Activated CD4-positive, alpha-beta memory T cell treated with anti-CD3 and anti-CD28 coated beads for 36 hours (primary cell): ENCODE data around the gene FBXL16. TPM values are rescaled to one million over a fixed set of nuclear protein-coding genes. Genes with fewer than 3 reads are reported as not detected.

ENCODE experiments used
- CTCF ChIA-PET: fragments of 350-600 bp; sonication (Branson Sonifier 250); formaldehyde crosslinking; loops from one replicate; lab custom pipeline; 2021; ENCODE audit warnings: antibody characterized with exemption, inconsistent platforms; lab: Charles Lee
- POLR2A ChIA-PET: fragments of 350-600 bp; sonication (Branson Sonifier 250); formaldehyde crosslinking; loops from one replicate; lab custom pipeline; 2021; ENCODE audit warnings: antibody characterized with exemption; lab: Charles Lee
- DNase-seq: peaks from one replicate; pipeline ENCODE4 v3.0.0-alpha.2; 2020
- H3K27ac Mint-ChIP-seq: one replicate; pipeline ENCODE4 v1.8.0; 2021; ENCODE audit warnings: mixed read lengths
- H3K27me3 Mint-ChIP-seq: one replicate; pipeline ENCODE4 v1.8.0; 2021; ENCODE audit warnings: mixed read lengths
- H3K36me3 Mint-ChIP-seq: one replicate; pipeline ENCODE4 v1.8.0; 2021; ENCODE audit warnings: mixed read lengths
- H3K4me1 Mint-ChIP-seq: one replicate; pipeline ENCODE4 v1.8.0; 2021; ENCODE audit warnings: low read depth, mixed read lengths
- H3K4me3 Mint-ChIP-seq: one replicate; pipeline ENCODE4 v1.8.0; 2021; ENCODE audit warnings: mild to moderate bottlenecking, mixed read lengths
- H3K9me3 Mint-ChIP-seq: one replicate; pipeline ENCODE4 v1.8.0; 2021; ENCODE audit warnings: mixed read lengths
- intact Hi-C: fragments of 100-400 bp; cut with micrococcal nuclease; formaldehyde crosslinking; loops from one replicate; pipeline ENCODE4 v1.15.1; 2023
- total RNA-seq, 2 experiments: library from RNA; stranded (reverse); gene quantifications; one replicate each; pipeline ENCODE4 v1.2.3, GENCODE V29; 2021

FBXL16 gene
- total RNA-seq, 2 experiments from 2014 or later: 7.7 to 14.1 TPM

DNA sequence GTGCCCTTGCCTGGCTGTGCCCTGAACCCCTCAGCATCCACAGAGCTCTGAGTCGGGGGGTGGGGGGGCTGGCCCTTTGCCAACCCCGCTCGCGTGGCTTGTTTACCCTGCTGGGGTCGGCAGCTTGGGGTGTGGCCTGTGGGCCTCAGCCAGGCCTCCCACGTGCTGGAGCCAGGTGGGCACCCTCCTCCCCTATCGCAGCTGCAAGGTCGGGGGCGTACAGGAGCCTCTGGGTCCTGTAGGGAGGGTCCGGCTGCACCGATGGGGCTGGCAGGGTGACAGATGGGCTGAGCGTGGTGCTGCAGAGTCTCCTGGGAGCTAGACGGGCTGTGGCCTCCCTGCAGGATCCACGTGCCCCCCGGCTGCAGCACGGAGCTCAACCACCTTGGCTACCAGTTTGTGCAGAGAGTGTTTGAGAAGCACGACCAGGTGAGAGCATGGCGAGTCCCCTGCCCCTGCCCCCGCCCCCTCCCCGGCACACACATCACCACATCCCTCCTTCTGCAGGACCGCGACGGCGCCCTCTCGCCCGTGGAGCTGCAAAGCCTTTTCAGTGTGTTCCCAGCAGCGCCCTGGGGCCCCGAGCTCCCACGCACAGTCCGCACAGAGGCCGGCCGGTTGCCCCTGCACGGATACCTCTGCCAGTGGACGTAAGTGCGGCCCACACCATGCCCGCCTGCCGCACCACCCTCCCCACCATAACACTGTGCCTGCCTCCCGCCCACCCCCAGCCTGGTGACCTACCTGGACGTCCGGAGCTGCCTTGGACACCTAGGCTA lies 34.1 kb downstream of the FBXL16 start:
- peaks cover 12% of the 10 kb centered on the region for H3K36me3 Mint-ChIP-seq
- no peak for DNase-seq
- H3K9me3 Mint-ChIP-seq: no peaks in the 10 kb centered on the region
- intact Hi-C loops: no loop called here
- no peaks in the 10 kb centered on the region for H3K27me3 Mint-ChIP-seq
- ChIA-PET POLR2A (no interaction called here), CTCF (no interaction called here)
- H3K4me1 Mint-ChIP-seq: peaks cover 10% of the 10 kb centered on the region
- H3K27ac Mint-ChIP-seq: no peak overlapping the region
- H3K4me3 Mint-ChIP-seq: no peak overlapping the region

- ChIA-PET CTCF (no interaction called here), POLR2A (no interaction called here)
- no peak overlapping the region for H3K4me3 Mint-ChIP-seq
- no peak overlapping the region for H3K27ac Mint-ChIP-seq
- H3K4me1 Mint-ChIP-seq: peaks cover 10% of the 10 kb centered on the region
- intact Hi-C loops: no loop called here
- no peaks in the 10 kb centered on the region for H3K9me3 Mint-ChIP-seq
- H3K27me3 Mint-ChIP-seq: no peaks in the 10 kb centered on the region
- no peak for DNase-seq
- peaks cover 12% of the 10 kb centered on the region for H3K36me3 Mint-ChIP-seq
These were observed 34.9 kb downstream of the FBXL16 start for GRCh38 chr16:670485-671352.

GRCh38 chr16:669666-670065 lies 35.9 kb downstream of the FBXL16 start:
- POLR2A ChIA-PET: no interaction called here
- peaks cover 6% of the 10 kb centered on the region for H3K4me1 Mint-ChIP-seq
- CTCF ChIA-PET: no interaction called here
- H3K4me3 Mint-ChIP-seq: peak overlapping the region; percentile 42
- H3K27me3 Mint-ChIP-seq: no peaks in the 10 kb centered on the region
- peaks cover 12% of the 10 kb centered on the region for H3K36me3 Mint-ChIP-seq
- no peak overlapping the region for H3K27ac Mint-ChIP-seq
- no peaks in the 10 kb centered on the region for H3K9me3 Mint-ChIP-seq
- no peak for DNase-seq
- intact Hi-C loops: no loop called here

DNA sequence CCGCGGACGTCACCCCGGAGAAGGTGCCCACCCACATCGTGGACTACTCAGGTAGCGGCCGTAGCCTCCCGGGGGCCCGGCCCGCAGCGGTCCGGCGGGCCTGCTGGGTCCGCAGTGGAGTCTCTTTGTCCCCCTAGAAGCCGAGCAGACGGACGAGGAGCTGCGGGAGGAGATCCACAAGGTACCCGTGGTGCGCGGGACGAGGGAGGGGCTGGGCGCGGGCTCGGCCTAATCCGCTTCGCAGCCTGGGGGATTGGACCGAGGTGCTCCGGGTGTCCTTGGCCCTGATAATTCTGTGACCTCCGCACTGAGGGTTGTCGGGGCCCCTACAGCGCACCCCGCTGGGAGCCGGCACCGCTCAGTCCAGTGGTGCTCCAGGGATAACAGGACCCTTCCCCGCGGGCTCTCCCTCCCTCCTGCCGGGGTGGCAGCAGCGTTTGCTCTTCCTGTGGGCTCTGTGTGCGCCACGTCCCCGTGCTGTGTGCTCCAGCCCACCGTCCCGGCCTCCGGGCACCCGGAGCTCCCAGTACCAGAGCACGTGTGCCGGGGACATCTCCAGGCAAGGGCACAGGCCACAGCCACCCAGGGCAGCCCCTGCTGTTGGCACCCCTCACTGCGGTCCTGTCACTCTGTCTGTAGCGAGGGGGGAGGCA lies 37.0 kb downstream of the FBXL16 start:
- intact Hi-C loops: no loop called here
- Mint-ChIP-seq H3K9me3 (no peaks in the 10 kb centered on the region), H3K36me3 (peaks cover 12% of the 10 kb centered on the region), H3K27me3 (no peaks in the 10 kb centered on the region), H3K4me1 (peaks cover 6% of the 10 kb centered on the region), H3K27ac (peak overlapping the region; percentile 33), H3K4me3 (peak overlapping the region; percentile 77)
- POLR2A ChIA-PET: interaction anchor here (0.9 to 1.8 kb wide), 2 partner anchors 20 to 26 kb away, joined by 3 to 4 read pairs; partner anchors contain the start of gene WDR90
- CTCF ChIA-PET: interaction anchor here (0.6 to 1.9 kb wide), 8 partner anchors 11 to 76 kb away, joined by 3 to 7 read pairs (median 3); partner anchors contain the start of gene STUB1
- peak; percentile 32 for DNase-seq

- Mint-ChIP-seq H3K27me3 (no peaks in the 10 kb centered on the region), H3K9me3 (no peaks in the 10 kb centered on the region), H3K4me1 (peaks cover 6% of the 10 kb centered on the region), H3K36me3 (peaks cover 11% of the 10 kb centered on the region), H3K27ac (peak within 1 kb of the TSS; percentile 85), H3K4me3 (peak within 1 kb of the TSS; percentile 77)
- intact Hi-C loops: no loop called here
- peak; percentile 96 for DNase-seq
- CTCF ChIA-PET: interaction anchor here (0.6 to 1.9 kb wide), 10 partner anchors 11 to 1038 kb away, joined by 3 to 7 read pairs (median 3); partner anchors contain the start of gene STUB1
- POLR2A ChIA-PET: interaction anchor here (0.9 to 1.8 kb wide), 3 partner anchors 13 to 19 kb away, joined by 3 to 4 read pairs (median 4); partner anchors contain the start of genes JMJD8, STUB1 and WDR90
These were observed 37.7 kb downstream of the FBXL16 start, which contains the start of gene RHOT2 for GRCh38 chr16:667780-668518. RHOT2 (plus strand) TSS chr16:668132; CDS start chr16:668200, 68 bp downstream.

GRCh38 chr16:667113-667779 lies 38.4 kb downstream of the FBXL16 start:
- ChIA-PET POLR2A (interaction anchor here (0.9 to 1.8 kb wide), 3 partner anchors 13 to 19 kb away, joined by 3 to 4 read pairs (median 4); partner anchors contain the start of genes JMJD8, STUB1 and WDR90), CTCF (interaction anchor here (0.7 to 1.9 kb wide), 5 partner anchors 19 to 1038 kb away, joined by 3 to 7 read pairs (median 3); no protein-coding TSS in a partner anchor)
- no peak for DNase-seq
- Mint-ChIP-seq H3K27me3 (no peaks in the 10 kb centered on the region), H3K4me3 (peak overlapping the region; percentile 77), H3K27ac (peak overlapping the region; percentile 85), H3K4me1 (peaks cover 6% of the 10 kb centered on the region), H3K36me3 (peaks cover 12% of the 10 kb centered on the region), H3K9me3 (no peaks in the 10 kb centered on the region)
- intact Hi-C loops: no loop called here

DNA sequence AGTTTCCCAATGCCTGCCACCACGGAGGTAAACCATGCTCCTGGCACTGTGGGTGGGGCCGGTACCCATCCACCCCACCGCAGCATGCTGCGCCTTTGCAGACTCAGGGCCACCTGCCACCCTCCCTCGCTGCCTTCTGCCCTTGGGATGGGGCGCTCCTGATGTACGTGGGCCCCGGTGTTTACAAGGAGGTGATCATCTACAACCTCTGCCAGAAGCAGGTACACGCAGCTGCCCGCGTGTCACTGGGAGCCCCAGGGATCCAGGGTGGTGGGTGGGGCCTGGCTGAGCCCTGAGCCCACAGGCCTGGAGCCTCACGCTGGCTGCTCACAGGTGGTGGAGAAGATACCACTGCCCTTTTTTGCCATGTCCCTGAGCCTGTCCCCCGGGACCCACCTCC lies 39.0 kb downstream of the FBXL16 start:
- H3K27ac Mint-ChIP-seq: no peak overlapping the region
- peaks cover 6% of the 10 kb centered on the region for H3K4me1 Mint-ChIP-seq
- intact Hi-C loops: no loop called here
- ChIA-PET POLR2A (interaction anchor here (1.2 kb wide), 1 partner anchor 14 kb away, joined by 4 read pairs; the partner anchor contains the start of gene STUB1), CTCF (no interaction called here)
- peaks cover 12% of the 10 kb centered on the region for H3K36me3 Mint-ChIP-seq
- H3K9me3 Mint-ChIP-seq: no peaks in the 10 kb centered on the region
- DNase-seq: no peak
- H3K4me3 Mint-ChIP-seq: no peak overlapping the region
- H3K27me3 Mint-ChIP-seq: no peaks in the 10 kb centered on the region

DNA sequence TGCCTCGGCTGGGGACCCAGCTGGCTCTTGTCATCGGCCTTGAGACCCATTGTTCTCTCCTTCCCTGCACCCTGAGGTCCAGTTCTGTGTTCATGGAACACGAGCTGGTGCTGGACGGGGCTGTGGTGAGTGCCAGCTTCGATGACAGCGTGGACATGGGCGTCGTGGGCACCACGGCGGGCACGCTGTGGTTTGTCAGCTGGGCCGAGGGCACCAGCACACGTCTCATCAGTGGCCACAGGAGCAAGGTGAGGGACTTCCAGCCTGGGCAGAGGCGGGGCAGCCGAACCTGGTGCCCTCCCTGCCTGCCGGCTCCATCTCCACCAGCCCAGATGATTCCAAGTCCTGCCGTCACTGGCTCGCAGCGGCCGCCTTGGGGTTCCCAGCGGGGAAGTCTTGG lies 43.0 kb downstream of the FBXL16 start:
- CTCF ChIA-PET: no interaction called here
- H3K9me3 Mint-ChIP-seq: no peaks in the 10 kb centered on the region
- POLR2A ChIA-PET: no interaction called here
- H3K36me3 Mint-ChIP-seq: peaks cover 3% of the 10 kb centered on the region
- no peaks in the 10 kb centered on the region for H3K27me3 Mint-ChIP-seq
- intact Hi-C loops: no loop called here
- peaks cover 6% of the 10 kb centered on the region for H3K4me1 Mint-ChIP-seq
- DNase-seq: no peak
- H3K4me3 Mint-ChIP-seq: no peak overlapping the region
- no peak overlapping the region for H3K27ac Mint-ChIP-seq

DNA sequence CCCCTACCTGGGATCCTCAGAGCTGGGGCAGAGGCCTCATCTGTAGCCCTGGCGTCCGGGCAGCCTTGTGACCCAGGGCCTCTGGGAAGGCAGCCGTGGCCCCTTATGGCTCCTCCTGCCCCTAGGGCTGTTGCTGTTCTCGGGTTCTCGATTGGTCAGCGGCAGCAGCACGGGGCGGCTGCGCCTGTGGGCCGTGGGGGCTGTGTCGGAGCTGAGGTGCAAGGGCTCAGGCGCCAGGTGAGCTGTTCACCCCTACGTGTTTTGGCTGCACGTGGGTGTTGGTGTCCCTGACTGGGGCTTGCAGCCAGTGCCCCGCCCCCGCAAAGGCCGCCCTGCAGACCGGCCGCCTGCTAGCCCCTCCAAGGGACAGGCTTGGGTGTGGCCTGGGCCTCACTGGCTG lies 43.5 kb downstream of the FBXL16 start:
- DNase-seq: no peak
- Mint-ChIP-seq H3K9me3 (no peaks in the 10 kb centered on the region), H3K27ac (no peak overlapping the region), H3K36me3 (peaks cover 3% of the 10 kb centered on the region), H3K4me1 (peaks cover 4% of the 10 kb centered on the region), H3K27me3 (no peaks in the 10 kb centered on the region), H3K4me3 (no peak overlapping the region)
- intact Hi-C loops: no loop called here
- ChIA-PET POLR2A (no interaction called here), CTCF (no interaction called here)

DNA sequence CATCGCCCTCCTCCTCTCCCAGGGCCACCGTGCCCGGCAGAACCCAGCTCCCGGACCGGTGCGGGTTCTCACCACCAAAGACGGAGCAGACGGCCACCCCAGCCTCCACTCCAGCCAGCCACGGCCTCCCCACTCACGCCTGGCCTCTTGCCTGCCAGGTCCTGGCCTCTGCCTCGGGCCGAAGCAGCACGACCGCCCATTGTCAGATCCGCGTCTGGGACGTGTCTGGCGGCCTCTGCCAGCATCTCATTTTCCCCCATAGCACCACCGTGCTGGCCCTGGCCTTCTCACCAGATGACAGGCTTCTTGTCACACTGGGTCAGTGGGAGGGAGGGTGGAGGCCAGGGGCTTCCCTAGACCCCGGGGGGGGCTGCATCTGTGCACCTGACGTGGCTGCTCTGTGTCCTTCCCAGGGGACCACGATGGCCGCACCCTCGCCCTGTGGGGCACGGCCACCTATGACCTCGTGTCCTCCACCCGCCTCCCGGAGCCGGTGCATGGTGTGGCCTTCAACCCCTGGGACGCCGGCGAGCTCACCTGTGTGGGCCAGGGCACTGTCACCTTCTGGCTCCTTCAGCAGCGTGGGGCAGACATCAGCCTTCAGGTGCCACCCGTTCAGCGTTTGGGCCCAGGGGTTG lies 44.3 kb downstream of the FBXL16 start:
- peaks cover 3% of the 10 kb centered on the region for H3K36me3 Mint-ChIP-seq
- peaks cover 4% of the 10 kb centered on the region for H3K4me1 Mint-ChIP-seq
- H3K9me3 Mint-ChIP-seq: no peaks in the 10 kb centered on the region
- no peak for DNase-seq
- H3K27me3 Mint-ChIP-seq: no peaks in the 10 kb centered on the region
- POLR2A ChIA-PET: no interaction called here
- H3K27ac Mint-ChIP-seq: no peak overlapping the region
- H3K4me3 Mint-ChIP-seq: no peak overlapping the region
- CTCF ChIA-PET: no interaction called here
- intact Hi-C loops: no loop called here
